Lung (tissue), 12 donors: ENCODE data around the gene KCNMA1. TPM values are rescaled to one million over a fixed set of nuclear protein-coding genes. Genes with fewer than 3 reads are reported as not detected.

ENCODE experiments used
- ATAC-seq: fragments of 200-7000 bp; cut with Tn5 transposase; one replicate; pipeline ENCODE4 v1.9.1; 2020; ENCODE audit warnings: moderate number of reproducible peaks; ENCODE audit not compliant: insufficient read depth, low FRiP score
- DNase-seq, 3 donors: peaks; one replicate each; pipeline ENCODE4 v3.0.0-alpha.2; 2013 to 2017
- H3K27ac ChIP-seq, 2 donors: one replicate each; pipeline ENCODE4 v1.5.1; 2013; ENCODE audit warnings: mild to moderate bottlenecking in 2 of 2, moderate library complexity in 2 of 2, control low read depth in 1 of 2, inconsistent platforms in 1 of 2, low read depth in 1 of 2, low read length in 1 of 2
- H3K27me3 ChIP-seq, 3 donors: one replicate each; pipeline ENCODE4 v1.5.1; 2013; ENCODE audit warnings: low read length in 2 of 3; ENCODE audit not compliant: control insufficient read depth in 3 of 3, insufficient read depth in 3 of 3
- H3K36me3 ChIP-seq, 4 donors: one replicate each; pipeline ENCODE4 v1.5.1; 2013; ENCODE audit warnings: low read length in 4 of 4, mild to moderate bottlenecking in 1 of 4, moderate library complexity in 1 of 4; ENCODE audit not compliant: control insufficient read depth in 4 of 4, insufficient read depth in 4 of 4
- H3K4me1 ChIP-seq, 5 donors: one replicate each; pipeline ENCODE4 v1.5.1; 2013; ENCODE audit warnings: low read length in 5 of 5, mild to moderate bottlenecking in 2 of 5, moderate library complexity in 1 of 5; ENCODE audit not compliant: control insufficient read depth in 5 of 5, insufficient read depth in 5 of 5
- H3K4me3 ChIP-seq: one replicate; pipeline ENCODE4 v1.5.1; 2013; ENCODE audit warnings: mild to moderate bottlenecking, control low read depth, moderate library complexity
- H3K9ac ChIP-seq, 2 donors: one replicate each; pipeline ENCODE4 v1.5.1; 2013; ENCODE audit warnings: low read length in 2 of 2, control low read depth in 1 of 2; ENCODE audit not compliant: insufficient read depth in 1 of 2
- H3K9me3 ChIP-seq, 4 donors: one replicate each; pipeline ENCODE4 v1.5.1; 2013; ENCODE audit warnings: low read length in 3 of 4, mild to moderate bottlenecking in 1 of 4, moderate library complexity in 1 of 4; ENCODE audit not compliant: control insufficient read depth in 4 of 4, insufficient read depth in 3 of 4
- CTCF ChIP-seq: IDR thresholded peaks from 2 replicates; pipeline ENCODE4 v1.5.1; 2012; ENCODE audit warnings: mild to moderate bottlenecking; ENCODE audit errors: control extremely low read depth, extremely low read depth
- WGBS, 2 donors: extraction: QIAGEN DNeasy Blood & Tissue Kit; methylation state at CpG; one replicate each; pipeline ENCODE4 v1.1.7; 2013; 5-methylcytosine and 5-hydroxymethylcytosine counted together
- polyA plus RNA-seq, 2 donors: library from polyadenylated mRNA; stranded (reverse); fragments of 200-250 nt; gene quantifications; one replicate each; pipeline ENCODE4 v1.2.1, GENCODE V29; 2013
- total RNA-seq, 2 donors: library from RNA; depleted of rRNA in 1 of 2; stranded (reverse); fragments of >200 nt in 1 of 2; gene quantifications; one replicate each; pipeline ENCODE4 v1.2.1, GENCODE V29; 2014 to 2021
- donor health status: control.
- donor health status: control.
- donor health status: Bipolar disorder and iron deficiency.
- donor health status: healthy.
- donor health status: DM: yes; HTN: yes; CAD: no.

The KCNMA1 gene
- total and polyA plus RNA-seq, 4 donors: 3.8 to 13.0 (median 5.5) TPM

- no peak for ATAC-seq
- H3K4me1 ChIP-seq: no peaks in the 10 kb centered on the region
- DNase-seq: no peak
- WGBS, 2 donors: 87 to 91% methylated on average over 7 of the region's 7 CpGs
- H3K27me3 ChIP-seq: no peaks in the 10 kb centered on the region
- H3K36me3 ChIP-seq: no peaks in the 10 kb centered on the region
- no peak for TF ChIP-seq CTCF
- H3K9me3 ChIP-seq: no peaks in the 10 kb centered on the region
- no peak overlapping the region for H3K4me3 ChIP-seq
- H3K9ac ChIP-seq: no peak overlapping the region
- no peak overlapping the region for H3K27ac ChIP-seq
Observed at GRCh38 chr10:77461636-77462296, 175.8 kb downstream of the KCNMA1 start.

- ATAC-seq (no peak), DNase-seq (no peak)
- Histone ChIP-seq H3K36me3 (no peaks in the 10 kb centered on the region), H3K27me3 (no peaks in the 10 kb centered on the region), H3K9ac (no peak overlapping the region), H3K27ac (no peak overlapping the region), H3K4me3 (no peak overlapping the region), H3K9me3 (no peaks in the 10 kb centered on the region), H3K4me1 (no peaks in the 10 kb centered on the region)
- no peak for TF ChIP-seq CTCF
- WGBS, 2 donors: 93 to 94% methylated on average over 3 of the region's 3 CpGs
Observed at GRCh38 chr10:77459905-77460304, 177.7 kb downstream of the KCNMA1 start.

GRCh38 chr10:77458986-77459590 lies 178.5 kb downstream of the KCNMA1 start:
- Histone ChIP-seq H3K9ac (no peak overlapping the region), H3K36me3 (no peaks in the 10 kb centered on the region), H3K4me3 (no peak overlapping the region), H3K27ac (no peak overlapping the region), H3K4me1 (no peaks in the 10 kb centered on the region), H3K27me3 (no peaks in the 10 kb centered on the region), H3K9me3 (no peaks in the 10 kb centered on the region)
- no peak for DNase-seq
- 91 to 93% methylated on average over 3 of the region's 3 CpGs for WGBS, 2 donors
- TF ChIP-seq CTCF: no peak
- no peak for ATAC-seq
